AG08395 (cell line): ENCODE measurements around the gene ZBTB12.
A peak's percentile ranks its signal among the peaks of the same experiment; 100 is the strongest.
"Not testable (repeated sequence)": the region's sequence is repeated elsewhere in the genome, so short reads cannot be mapped to it uniquely, and the experiment has no call there.

Source experiments
- DNase-seq: peaks from one replicate; pipeline ENCODE4 v3.0.0; 2012; ENCODE audit warnings: mixed read lengths, low spot score

Gene ZBTB12

DNA sequence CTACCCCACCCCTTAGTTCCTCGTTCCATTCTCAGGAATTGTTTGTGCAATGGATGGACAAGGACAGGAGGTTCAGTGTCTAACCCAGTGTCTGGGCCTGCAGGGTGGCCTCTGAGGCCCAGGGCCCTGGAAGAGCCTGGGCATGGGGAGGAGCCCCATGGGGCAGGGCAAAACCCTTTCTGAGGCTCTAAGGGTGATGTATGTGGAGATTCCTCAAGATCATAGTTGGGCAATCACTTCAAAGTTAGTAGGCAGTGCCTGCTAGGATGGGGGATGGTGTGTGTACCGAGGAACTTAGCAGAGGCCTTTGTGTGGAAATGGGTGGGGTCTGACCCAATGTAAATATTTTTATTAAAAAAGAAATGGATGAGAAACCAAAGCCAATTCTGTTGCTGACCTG is 18.9 kb upstream of the ZBTB12 start:
- no peak for DNase-seq

DNA sequence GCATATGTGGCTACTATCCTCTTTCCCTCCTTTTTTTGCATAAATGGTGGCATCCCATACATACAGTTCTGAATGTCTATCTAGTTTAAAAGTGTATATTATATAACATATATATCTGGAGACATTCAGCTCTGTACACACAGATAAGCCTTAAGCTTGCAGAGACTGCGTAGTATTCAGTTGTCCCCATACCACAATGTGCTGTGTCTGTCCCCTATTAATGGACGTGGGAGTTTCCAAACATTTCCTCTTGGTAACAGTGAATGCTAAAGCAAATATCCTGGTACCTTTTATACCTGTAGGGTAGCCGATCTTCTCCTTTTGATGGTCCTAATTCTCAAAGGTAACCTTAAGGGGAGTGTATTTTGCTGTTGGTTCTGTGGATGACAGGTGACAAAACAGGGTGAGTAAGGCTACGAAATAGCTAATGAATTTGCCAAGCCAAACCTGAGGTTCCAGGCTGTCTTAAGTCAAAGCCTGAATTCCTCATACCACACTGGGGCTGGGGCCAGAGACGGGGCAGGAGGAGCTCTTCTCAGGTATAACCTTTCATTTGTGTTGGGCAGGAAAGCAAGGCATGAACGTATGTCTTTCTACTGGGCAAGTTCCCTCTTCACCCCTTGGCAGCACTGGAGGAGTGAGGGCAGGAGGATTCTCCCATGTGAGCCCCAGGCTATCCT is 17.9 kb upstream of the ZBTB12 start:
- no peak for DNase-seq

DNA sequence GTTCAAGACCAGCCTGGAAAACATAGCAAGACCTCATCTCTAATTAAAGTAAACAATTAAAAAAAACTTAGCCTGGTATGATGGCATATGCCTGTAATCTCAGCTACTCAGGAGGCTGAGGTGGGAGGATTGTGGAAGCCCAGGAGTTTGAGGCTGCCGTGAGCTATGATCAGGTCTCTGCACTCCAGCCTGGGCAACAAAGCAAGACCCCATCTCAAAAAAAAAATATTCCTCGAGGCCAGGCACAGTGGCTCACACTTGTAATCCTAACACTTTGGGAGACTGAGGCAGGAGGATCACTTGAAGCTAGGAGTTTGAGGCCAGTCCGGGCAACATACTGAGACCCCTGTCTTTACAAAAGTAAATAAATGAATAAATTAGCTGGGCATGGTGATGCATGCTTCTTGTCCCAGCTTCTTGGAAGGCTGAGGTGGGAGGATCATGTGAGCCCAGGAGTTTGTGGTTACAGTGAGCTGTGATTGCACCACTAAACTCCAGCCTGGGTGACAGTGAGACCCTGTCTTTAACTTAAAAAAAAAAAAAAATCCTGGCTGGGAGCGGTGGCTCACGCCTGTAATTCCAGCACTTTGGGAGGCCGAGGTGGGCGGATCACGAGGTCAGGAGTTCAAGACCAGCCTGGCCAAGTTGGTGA is 16.3 kb upstream of the ZBTB12 start:
- DNase-seq, result no peak

DNA sequence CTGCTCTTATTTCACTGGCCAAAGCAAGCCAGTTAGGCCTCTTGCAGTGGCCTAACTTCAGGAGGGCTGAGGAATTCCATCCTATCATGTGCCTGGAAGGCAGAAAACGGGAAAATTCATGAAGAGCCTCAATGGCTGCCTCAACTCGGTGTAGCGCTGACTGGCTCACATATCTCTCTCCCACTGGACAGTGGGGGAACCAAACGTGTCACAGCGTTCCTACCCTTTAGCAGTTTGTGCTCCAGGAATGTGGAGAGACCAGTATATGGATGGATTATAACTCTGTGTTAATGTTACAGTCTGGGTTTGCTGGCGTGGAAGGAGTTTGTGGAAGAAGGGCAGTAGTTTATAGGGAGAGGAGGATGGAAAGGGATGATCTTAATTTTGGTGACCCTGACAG is 13.9 kb upstream of the ZBTB12 start:
- DNase-seq, result no peak

DNA sequence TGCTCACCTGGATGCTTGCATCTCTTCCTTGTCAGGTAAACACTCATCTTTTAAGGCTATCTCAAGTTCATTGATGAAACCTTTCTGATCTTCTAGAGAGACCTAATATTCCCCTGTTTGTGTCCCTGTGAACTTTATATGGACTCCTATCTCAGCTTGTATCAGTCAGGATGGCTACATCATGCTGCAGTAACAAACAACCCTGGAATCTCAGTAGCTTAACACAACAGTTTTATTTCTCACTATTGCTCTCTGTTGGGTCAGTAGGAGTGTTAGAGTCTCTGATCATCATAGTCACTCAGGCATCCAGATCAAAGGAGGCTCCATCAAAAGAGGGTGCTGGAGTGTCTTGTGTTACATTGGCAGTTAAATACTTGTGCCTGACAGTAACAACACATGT is 13.5 kb upstream of the ZBTB12 start:
- no peak for DNase-seq

DNA sequence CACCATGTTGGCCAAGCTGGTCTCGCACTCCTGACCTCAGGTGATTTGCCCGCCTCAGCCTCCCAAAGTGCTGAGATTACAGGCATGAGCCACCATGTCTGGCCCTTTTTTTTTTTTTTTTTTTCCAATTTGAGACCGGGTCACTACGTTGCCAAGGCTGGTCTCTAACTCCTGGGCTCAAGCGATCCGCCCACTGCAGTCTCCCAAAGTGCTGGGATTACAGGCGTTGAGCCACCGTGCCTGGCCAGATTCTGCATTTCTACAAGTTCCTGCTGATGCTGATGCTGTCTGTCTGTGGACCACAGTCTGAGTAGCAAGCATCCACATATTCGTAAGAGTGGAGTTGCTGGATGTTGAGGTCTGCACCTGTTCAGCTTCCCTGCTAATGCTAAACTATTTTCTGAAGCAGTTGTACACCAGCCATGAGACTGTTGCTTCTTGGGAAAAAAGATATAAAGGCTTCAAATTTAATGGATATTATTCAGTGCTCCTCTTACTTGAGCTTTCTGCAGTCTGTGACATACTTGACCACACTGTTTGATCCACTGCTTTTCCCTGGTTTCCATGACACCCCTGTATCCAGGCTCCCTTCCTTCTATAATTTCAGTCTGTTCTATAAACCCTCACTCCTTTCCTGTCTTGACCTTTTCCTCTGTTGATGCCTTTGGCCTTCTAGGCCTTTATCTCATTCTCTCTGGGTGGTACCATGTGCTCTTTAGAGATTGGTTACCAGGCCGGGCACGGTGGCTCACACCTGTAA is 10.1 kb upstream of the ZBTB12 start:
- DNase-seq, result no peak

DNA sequence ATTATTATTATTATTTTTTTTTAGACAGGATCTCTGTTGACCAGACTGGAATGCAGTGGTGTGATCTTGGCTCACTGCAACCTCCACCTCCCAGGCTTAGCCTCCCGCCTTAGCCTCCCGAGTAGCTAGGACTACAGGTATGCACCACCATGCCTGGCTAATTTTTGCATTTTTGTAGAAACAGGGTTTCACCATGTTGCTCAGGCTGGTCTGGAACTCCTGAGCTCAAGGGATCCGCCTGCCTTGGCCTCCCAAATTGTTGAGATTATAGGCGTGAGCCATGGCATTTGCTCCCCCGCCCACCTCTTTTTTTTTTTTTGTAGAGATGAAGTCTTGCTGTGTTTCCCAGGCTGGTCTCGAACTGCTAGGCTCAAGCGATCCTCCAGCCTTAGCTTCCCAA is 7.4 kb upstream of the ZBTB12 start:
- not testable (repeated sequence) for DNase-seq

DNA sequence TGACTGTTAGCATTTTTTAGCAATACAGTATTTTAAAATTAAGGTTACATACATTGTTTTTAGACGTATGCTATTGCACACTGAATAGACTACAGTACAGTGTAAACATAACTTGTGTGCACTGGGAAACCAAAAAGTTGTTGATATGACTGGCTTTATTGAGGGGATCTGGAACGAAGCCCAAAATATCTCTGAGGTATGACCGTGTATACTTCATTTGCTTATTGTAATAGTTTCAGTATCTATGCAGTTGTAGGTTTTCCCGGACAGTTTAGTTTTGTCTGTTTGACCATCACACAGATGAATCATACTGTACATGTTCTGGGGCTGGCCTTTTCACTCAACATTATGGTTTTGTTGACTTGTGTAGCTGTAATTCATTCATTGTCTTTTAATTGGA is 6.9 kb upstream of the ZBTB12 start:
- DNase-seq, result no peak

DNA sequence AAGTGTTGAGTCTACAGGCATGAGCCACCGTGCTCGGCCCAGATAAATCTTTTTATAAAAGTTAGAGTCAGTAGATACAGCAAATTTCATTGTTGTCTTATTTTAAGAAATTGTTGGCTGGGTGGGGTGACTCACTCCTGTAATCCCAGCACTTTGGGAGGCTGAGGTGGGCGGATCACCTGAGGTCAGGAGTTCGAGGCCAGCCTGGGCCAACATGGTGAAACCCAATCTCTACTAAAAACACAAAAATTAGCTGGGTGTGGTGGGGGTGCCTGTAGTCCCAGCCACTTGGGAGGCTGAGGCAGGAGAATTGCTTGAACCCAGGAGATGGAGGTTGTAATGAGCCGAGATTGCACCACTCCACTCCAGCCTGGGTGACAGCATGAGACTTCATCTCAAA is 6.4 kb upstream of the ZBTB12 start:
- DNase-seq, result not testable (repeated sequence)

DNA sequence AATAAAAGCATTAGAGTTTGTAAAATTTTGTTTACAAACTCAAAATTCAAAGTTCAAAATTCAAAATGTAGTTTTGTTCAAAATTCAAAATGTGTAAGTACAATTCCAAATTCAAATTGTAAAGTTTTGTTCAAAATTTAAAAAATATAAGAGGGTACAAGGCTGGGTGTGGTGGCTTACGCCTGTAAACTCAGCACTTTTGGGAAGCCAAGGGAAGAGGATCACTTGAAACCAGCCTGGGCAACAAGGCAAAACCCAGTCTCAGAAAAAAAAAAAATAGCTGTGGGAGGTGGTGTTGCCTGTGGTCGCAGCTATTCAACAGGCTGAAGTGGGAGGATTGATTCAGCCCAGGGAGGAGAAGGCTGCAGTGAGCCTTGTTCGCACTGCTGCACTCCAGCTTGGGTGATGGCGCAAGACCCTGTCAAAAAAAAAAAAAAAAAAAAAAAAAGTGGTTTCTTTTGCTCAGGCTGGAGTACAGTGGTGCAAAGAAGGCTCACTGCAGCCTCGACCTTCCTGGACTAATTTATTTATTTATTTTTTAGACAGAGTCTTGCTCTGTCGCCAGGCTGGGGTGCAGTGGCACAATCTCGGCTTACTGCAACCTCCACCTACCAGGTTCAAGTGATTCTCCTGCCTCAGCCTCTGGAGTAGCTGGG is 5.4 kb upstream of the ZBTB12 start:
- DNase-seq, result peak; percentile 58

DNA sequence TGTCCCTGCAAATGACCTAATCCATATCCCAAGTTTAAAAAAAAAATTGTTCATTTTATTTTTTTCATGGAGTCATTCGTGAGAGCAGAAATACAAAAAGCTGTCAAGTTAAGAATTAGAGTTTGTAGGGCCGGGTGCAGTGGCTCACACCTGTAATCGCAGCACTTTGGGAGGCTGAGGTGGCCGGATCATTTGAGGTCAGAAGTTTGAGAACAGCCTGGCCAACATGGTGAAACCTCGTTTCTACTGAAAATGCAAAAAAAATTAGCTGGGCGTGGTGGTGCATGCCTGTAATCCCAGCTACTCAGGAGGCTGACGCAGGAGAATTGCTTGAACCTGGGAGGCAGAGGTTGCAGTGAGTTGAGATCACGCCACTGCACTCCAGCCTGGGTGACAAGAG is 4.8 kb upstream of the ZBTB12 start:
- DNase-seq, result not testable (repeated sequence)

DNA sequence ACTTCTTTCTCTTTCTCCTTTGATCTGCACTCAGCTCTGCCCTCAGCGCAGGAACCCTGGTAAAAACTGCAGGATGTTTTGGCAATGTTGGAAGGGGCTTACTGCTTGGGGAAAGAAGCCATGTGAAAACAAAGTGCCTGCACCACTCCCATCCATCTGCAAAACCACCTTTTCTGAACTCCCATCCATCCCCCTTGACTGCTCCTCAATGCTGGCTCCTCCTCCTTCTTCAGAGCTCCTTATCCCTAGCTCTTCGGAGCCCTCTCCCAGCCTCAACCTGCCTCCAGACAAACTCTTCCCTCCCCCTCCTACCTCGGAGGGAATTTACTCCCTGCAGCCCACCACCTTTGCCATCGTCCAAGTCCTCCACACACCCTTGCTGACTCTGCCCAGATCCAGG is 4.2 kb upstream of the ZBTB12 start:
- no peak for DNase-seq

DNA sequence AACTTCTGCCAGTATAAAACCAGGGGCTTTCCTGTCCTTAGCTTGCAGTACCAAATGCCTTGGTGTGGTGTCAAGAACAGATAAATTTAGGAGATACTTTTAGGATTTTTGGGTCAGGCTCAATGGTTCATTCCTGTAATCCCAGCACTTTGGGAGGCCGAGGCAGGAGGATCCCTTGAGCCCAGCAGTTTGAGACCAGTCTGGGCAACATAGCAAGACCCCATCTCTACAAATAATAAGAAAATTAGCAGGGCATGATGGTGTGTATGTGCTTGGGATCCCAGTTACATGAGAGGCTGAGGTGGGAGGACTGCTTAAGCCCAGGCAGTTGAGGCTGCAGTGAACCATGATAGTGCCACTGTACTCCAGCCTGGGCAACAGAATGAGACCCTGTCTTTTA is 3.2 kb upstream of the ZBTB12 start:
- no peak for DNase-seq

DNA sequence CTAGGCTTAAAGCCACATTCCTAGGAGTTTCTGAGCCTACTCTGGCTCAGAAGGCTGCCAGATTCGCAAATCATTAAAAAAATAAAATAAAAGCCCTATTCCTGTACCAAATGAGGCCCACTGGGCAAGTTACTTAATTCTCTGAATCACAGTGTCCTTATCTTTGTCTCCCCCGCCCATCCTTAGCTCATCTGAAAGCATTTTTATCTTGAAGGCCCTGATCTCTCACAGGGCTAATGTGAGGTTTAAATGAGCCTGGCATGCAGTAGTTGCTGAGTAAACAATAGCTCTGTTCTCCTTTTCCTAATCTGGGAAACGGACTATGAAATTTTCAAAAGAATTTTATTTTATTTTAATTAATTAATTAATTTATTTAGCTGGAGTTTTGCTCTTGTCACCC is 2.1 kb upstream of the ZBTB12 start:
- DNase-seq, result no peak

DNA sequence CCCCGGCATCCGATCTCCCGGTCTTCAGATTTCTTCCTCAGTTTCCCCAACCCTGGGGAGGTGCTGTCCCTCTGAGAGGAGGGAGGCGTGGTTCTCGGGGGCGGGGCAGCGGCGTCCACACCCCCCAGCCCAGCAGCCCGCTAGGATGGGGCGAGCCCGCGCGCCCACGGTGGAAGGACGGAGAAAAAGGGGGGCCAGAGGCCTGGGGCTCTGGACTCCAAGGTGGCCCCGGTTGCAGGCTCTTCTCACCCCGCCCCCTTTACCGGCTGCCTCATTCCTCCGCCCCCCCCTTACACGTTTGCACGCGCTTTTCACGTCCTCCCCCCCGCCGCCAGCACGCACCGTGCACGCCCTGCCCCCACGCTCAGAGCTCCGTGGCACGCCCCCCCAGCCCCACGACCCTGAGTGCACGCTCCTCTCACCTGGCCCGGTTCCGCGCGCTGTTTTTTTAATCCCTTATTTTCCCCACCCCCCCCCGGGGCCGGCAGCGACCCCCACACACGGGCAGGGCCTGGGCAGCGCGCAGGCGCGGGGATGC is 402 bp downstream of the ZBTB12 start:
- peak; percentile 55 for DNase-seq

DNA sequence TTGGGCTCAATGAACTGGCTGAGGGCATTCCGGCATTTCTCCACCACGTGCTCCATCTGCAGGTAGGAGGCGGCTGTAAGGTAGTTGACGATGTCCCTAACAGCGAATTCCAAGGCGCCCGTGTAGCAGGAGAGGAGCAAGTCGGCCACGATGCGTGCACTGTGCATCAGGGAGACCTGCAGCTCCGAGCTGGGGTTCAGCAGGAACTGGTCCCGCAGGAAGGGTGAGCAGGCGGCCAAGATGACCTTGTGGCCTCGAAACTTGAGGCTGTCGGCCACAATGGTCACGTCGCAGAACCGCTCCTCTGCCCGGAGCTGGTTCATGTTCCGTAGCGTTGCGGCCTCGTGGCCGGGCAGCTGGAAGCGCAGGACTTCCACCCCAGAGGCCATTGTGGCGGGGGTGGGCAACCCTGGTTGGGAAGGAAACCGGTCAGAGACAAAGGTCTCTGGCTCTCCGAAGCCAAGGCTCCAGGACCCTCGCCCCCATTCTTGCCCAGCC is 920 bp downstream of the ZBTB12 start:
- no peak for DNase-seq

DNA sequence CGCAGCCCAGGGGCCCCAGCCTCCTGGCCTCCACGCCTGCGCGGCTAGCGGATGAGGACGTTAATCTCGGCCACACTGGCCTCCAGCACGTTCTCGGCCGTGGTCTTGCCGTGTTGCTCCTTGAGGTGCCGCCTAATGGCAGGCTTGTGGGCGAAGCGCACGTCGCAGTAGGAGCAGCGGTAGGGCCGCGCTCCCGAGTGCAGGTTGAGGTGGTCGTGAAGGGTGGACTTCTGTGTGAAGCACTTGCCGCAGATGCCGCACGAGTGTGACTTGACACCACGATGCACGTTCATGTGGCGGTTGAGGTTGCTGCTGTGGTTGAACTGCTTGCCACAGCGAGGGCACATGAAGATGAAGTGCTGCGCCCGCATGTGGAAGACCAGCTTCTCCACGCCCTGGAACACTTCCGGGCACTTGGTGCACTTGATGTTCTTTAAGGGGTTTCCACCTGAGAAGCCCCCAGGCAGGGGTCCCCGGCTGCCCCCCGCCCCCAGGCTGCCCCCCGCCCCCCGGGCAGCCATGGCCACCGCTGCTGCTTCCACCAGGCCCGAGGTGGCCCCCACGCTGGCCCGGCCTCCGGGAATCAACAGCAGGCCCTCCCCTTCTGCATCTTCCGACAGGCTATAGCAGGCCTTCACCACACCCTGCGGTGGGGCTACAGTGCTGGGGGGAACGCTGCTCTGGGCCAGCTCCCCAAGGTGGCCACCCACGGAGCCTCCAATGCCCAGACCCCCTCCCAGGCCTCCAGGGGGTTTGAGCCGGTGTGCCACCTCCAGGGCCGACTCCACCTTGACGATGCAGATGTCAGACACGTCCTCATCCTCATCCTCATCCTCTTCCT is 1.8 kb downstream of the ZBTB12 start:
- DNase-seq, result no peak

DNA sequence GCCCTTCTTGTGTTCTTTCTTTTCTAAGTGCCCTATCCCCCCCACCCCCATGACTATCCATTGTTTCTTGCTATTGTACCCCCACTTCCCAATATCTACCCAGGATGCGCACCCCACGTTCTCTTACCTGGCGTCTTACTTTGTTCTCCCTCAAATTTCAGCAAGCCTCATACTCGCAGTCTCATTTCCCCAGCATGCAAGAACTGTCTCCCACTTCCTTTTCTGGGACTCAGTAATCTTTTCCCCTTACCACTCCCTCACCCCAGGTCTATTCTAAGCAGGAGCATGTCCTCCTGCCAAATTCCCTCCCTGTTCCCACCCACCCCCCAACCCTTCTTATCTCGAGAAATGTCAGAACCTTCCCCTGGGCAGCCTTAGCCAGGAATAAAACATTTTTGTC is 2.7 kb downstream of the ZBTB12 start:
- no peak for DNase-seq

DNA sequence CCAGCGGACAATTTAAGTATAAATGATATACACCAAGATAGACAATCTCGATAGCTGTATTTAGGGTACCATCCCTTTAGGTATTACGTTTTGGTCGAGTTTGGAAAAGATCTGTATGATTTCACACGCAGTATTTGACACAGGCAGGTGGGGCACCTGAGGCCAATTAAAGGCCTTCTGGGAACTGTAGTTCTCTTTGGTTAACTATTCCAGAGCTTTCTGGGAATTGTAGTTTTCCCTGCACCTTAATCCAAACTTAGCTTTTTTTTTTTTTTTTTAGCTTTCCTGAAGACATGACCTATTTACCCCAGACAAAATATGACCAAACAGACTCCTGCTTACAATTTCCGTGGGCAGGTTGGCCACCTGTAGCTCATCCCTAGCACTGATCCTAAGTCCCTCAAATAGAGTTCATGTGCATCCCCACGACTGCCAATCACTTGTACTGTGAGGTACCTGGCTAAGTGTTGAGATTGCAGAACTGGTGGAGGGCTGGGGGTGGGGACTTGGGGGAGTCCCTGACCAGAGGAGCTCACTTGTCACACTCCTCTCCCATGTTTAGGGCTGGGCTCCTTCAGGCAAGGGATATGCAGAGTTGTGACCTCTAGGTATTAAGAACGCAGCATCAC is 3.4 kb downstream of the ZBTB12 start:
- DNase-seq, result no peak

DNA sequence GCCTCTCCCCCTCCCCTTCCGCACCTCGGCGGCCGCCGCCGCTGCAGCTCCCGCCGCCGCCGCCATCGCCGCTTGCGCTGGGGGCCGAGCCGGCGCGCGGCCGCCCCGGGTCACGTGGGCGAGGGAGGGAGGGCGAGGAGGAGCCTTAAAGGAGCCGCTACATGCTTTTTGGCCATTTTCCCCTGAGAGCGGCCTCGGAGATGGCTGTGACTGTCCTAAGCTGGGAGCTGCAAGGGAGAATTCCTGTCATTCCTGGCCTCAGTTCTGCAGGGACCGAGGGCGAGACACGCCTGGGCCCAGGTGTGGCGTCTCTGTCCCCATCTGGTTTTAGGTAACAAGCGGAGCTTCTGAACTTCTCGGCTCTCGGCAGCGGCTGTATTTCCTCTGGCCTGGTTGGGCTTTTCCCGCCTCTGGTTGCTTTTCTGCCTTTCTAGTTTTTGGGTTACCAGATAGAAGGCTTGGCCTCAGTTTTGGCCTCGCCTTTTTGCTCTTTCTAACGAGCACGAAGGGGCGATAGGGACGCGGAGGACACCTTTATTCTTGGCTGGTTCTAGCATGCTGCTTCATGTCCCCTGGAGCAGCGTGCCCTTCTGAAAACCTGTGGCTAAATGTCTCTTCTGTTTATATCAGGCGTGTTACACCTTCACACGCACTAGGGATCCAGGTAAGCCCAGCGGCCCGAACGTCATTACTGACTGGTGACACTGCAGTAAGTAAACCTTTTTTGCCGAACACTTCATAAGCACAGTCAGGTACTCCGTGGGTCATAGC is 4.1 kb downstream of the ZBTB12 start, which contains the start of gene EHMT2:
Gene EHMT2 (minus strand): TSS at position 87 of the 771 bp plus-strand sequence. CDS start 21 bp downstream, at position 66.
- peak; percentile 92 for DNase-seq
